ENCODE measurements around the gene MAGI2. TPM values are rescaled to one million over a fixed set of nuclear protein-coding genes. Genes with fewer than 3 reads are reported as not detected.

The MAGI2 gene
- total RNA-seq, 4 donors from 2014 or later = 7.8 to 44.7 (median 21.1) TPM

GRCh38 chr7:78225534-78225933 lies 1227.9 kb downstream of the MAGI2 start:
- 20 to 28% methylated on average over 1 to 4 of the region's 4 CpGs for WGBS, 2 donors (ENCODE audit: low coverage in 1 of 2)
- Histone ChIP-seq H3K9me3 (no peaks in the 10 kb centered on the region), H3K27ac (peak overlapping the region in 2 of 4 donors; percentile 35 to 57), H3K4me3 (no peak overlapping the region), H3K4me1 (peaks cover 4 to 29% (median 5%) of the 10 kb centered on the region in 3 donors), H3K36me3 (no peaks in the 10 kb centered on the region), H3K27me3 (no peaks in the 10 kb centered on the region)
- ATAC-seq = peak; percentile 52
- no peak for TF ChIP-seq CTCF (IDR thresholded peaks at IDR 0.05)

- no peaks in the 10 kb centered on the region for H3K36me3 ChIP-seq
- no peaks in the 10 kb centered on the region for H3K27me3 ChIP-seq
- peak overlapping the region in 1 of 4 donors; percentile 57 for H3K27ac ChIP-seq
- no peak overlapping the region for H3K4me3 ChIP-seq
- no peak for TF ChIP-seq POLR2AphosphoS5 (IDR thresholded peaks at IDR 0.05)
- no peak for TF ChIP-seq EP300 (IDR thresholded peaks at IDR 0.05)
- TF ChIP-seq POLR2A (IDR thresholded peaks at IDR 0.05) = no peak
- no peak for TF ChIP-seq CTCF (IDR thresholded peaks at IDR 0.05)
- no peaks in the 10 kb centered on the region for H3K9me3 ChIP-seq
- no peak for ATAC-seq
- peaks cover 4 to 29% (median 5%) of the 10 kb centered on the region in 3 donors for H3K4me1 ChIP-seq
- 88 to 96% methylated on average over 4 of the region's 4 CpGs for WGBS, 2 donors (ENCODE audit: low coverage in 1 of 2)
These were observed 1228.5 kb downstream of the MAGI2 start for GRCh38 chr7:78224923-78225322.

GRCh38 chr7:78223598-78223997 lies 1229.9 kb downstream of the MAGI2 start:
- no peaks in the 10 kb centered on the region for H3K9me3 ChIP-seq
- no peak for ATAC-seq
- no peaks in the 10 kb centered on the region for H3K27me3 ChIP-seq
- no peak overlapping the region for H3K27ac ChIP-seq
- no peak overlapping the region for H3K4me3 ChIP-seq
- WGBS, 2 donors (ENCODE audit: low coverage in 1 of 2) = 47 to 67% methylated on average over 1 of the region's 1 CpG
- TF ChIP-seq POLR2AphosphoS5 (IDR thresholded peaks at IDR 0.05) = no peak
- TF ChIP-seq EP300 (IDR thresholded peaks at IDR 0.05) = no peak
- no peak for TF ChIP-seq CTCF (IDR thresholded peaks at IDR 0.05)
- no peak for TF ChIP-seq POLR2A (IDR thresholded peaks at IDR 0.05)
- H3K36me3 ChIP-seq = no peaks in the 10 kb centered on the region
- H3K4me1 ChIP-seq = peaks cover 4 to 29% (median 5%) of the 10 kb centered on the region in 3 donors

GRCh38 chr7:78222001-78222751 lies 1231.3 kb downstream of the MAGI2 start:
- no peak for ATAC-seq
- 32 to 43% methylated on average over 5 of the region's 5 CpGs for WGBS, 2 donors (ENCODE audit: low coverage in 1 of 2)
- H3K27me3 ChIP-seq = no peaks in the 10 kb centered on the region

More at GRCh38 chr7:78222001-78222751, 1231.3 kb downstream of the MAGI2 start:
- peaks cover 4 to 29% (median 5%) of the 10 kb centered on the region in 3 donors for H3K4me1 ChIP-seq
- no peak overlapping the region for H3K4me3 ChIP-seq
- no peak for TF ChIP-seq EP300 (IDR thresholded peaks at IDR 0.05)
- TF ChIP-seq CTCF (IDR thresholded peaks at IDR 0.05) = peak in 1 of 4 experiments; percentile 22
- no peak for TF ChIP-seq POLR2AphosphoS5 (IDR thresholded peaks at IDR 0.05)
- TF ChIP-seq POLR2A (IDR thresholded peaks at IDR 0.05) = no peak
- no peaks in the 10 kb centered on the region for H3K36me3 ChIP-seq
- no peaks in the 10 kb centered on the region for H3K9me3 ChIP-seq
- H3K27ac ChIP-seq = no peak overlapping the region
